WERI-Rb-1 (cell line): Measurements from ENCODE around the gene LOXL3.

Experiments
- DNase-seq: peaks from one replicate; pipeline ENCODE4 v3.0.0-alpha.2; 2020
- H3K27ac ChIP-seq: fragments of 250-450 bp; sonication (Bioruptor Pico); 2 replicates; pipeline ENCODE4 v1.5.1; 2020; ENCODE audit warnings: mild to moderate bottlenecking, moderate library complexity
- H3K27me3 ChIP-seq: fragments of 250-450 bp; sonication (Bioruptor Pico); 2 replicates; pipeline ENCODE4 v1.5.1; 2021; ENCODE audit warnings: mild to moderate bottlenecking, low read depth, moderate library complexity; ENCODE audit not compliant: insufficient read depth, severe bottlenecking
- H3K36me3 ChIP-seq: fragments of 250-450 bp; sonication (Bioruptor Pico); 2 replicates; pipeline ENCODE4 v1.5.1; 2020; ENCODE audit warnings: mild to moderate bottlenecking, moderate library complexity
- H3K4me3 ChIP-seq: 2 replicates; pipeline ENCODE4 v1.5.1; 2011; ENCODE audit warnings: low read depth, mild to moderate bottlenecking, control low read depth, low read length
- H3K9me3 ChIP-seq: fragments of 250-450 bp; sonication (Bioruptor Pico); 2 replicates; pipeline ENCODE4 v1.5.1; 2021; ENCODE audit warnings: mild to moderate bottlenecking, moderate library complexity; ENCODE audit not compliant: severe bottlenecking
- TF ChIP-seq, protein P1 (sequence below): IDR thresholded peaks from 2 replicates; pipeline ENCODE4 v1.5.1; 2011; ENCODE audit warnings: low read depth, mild to moderate bottlenecking, control low read depth, inconsistent platforms, low read length

The LOXL3 gene

DNA sequence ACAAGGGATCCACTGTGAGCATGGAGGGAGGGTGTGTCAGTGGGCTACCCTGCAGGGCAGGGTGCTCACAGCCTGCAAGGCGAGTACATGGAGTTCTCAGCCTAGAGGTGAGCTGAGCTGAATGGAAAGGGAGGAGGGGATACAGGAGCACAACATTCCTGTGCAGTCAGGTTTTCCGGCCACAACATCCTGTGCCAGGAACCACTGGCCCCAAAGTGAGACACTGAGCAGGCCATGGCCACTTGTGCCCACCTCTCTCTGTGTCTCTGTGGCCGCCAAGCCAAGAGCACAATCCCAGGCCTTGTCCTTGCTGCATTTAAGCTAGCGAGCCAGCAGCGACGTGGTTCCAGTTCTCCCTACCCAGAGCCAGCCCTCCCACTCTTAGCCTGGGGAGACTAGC, 6.8 kb upstream of the LOXL3 start:
- no peaks in the 10 kb centered on the region for H3K27me3 ChIP-seq
- no peak for DNase-seq

GRCh38 chr2:74559912-74560311, 6.2 kb upstream of the LOXL3 start:
- DNase-seq: no peak
- Histone ChIP-seq H3K27me3 (no peaks in the 10 kb centered on the region), H3K27ac (no peak overlapping the region), H3K4me3 (no peak overlapping the region), H3K9me3 (no peaks in the 10 kb centered on the region), H3K36me3 (peaks cover 7% of the 10 kb centered on the region; the same call in 1 of the 2 replicates)
- TF ChIP-seq, protein P1, sequence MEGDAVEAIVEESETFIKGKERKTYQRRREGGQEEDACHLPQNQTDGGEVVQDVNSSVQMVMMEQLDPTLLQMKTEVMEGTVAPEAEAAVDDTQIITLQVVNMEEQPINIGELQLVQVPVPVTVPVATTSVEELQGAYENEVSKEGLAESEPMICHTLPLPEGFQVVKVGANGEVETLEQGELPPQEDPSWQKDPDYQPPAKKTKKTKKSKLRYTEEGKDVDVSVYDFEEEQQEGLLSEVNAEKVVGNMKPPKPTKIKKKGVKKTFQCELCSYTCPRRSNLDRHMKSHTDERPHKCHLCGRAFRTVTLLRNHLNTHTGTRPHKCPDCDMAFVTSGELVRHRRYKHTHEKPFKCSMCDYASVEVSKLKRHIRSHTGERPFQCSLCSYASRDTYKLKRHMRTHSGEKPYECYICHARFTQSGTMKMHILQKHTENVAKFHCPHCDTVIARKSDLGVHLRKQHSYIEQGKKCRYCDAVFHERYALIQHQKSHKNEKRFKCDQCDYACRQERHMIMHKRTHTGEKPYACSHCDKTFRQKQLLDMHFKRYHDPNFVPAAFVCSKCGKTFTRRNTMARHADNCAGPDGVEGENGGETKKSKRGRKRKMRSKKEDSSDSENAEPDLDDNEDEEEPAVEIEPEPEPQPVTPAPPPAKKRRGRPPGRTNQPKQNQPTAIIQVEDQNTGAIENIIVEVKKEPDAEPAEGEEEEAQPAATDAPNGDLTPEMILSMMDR: no peak

More for the DNA sequence above, 6.8 kb upstream of the LOXL3 start:
- Histone ChIP-seq H3K9me3 (no peaks in the 10 kb centered on the region), H3K36me3 (peaks cover 7% of the 10 kb centered on the region; the same call in 1 of the 2 replicates), H3K27ac (no peak overlapping the region), H3K4me3 (no peak overlapping the region)
- TF ChIP-seq, protein P1: no peak

- Histone ChIP-seq H3K36me3 (peaks cover 7% of the 10 kb centered on the region; the same call in 1 of the 2 replicates), H3K27me3 (no peaks in the 10 kb centered on the region), H3K4me3 (no peak overlapping the region), H3K9me3 (no peaks in the 10 kb centered on the region), H3K27ac (no peak overlapping the region)
- DNase-seq: no peak
- TF ChIP-seq, protein P1: no peak
Observed at GRCh38 chr2:74558284-74559230, 4.8 kb upstream of the LOXL3 start.

DNA sequence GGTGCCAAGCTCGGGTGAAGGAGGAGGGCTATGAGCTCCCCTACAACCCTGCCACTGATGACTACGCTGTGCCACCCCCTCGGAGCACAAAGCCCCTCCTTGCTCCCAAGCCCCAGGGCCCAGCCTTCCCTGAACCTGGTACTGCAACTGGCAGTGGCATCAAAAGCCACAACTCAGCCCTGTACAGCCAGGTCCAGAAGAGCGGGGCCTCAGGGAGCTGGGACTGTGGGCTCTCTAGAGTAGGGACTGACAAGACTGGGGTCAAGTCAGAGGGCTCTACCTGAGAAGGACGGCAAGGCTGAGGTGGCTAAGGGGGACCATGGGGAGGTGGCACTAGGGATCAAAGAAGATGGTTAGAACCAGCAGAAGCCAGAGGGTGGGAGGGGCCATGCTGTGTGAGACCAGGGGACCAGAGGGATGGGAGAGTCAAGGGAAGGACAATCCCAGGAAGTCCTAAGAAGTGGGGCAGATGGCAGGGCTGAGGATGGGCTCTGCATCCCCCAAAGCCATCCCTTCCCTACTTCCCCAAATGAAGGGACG, 3.2 kb upstream of the LOXL3 start:
- TF ChIP-seq, protein P1: no peak

GRCh38 chr2:74556159-74556558, 2.4 kb upstream of the LOXL3 start:
- TF ChIP-seq, protein P1: no peak
- H3K27ac ChIP-seq: no peak overlapping the region
- no peak for DNase-seq
- H3K4me3 ChIP-seq: no peak overlapping the region
- no peaks in the 10 kb centered on the region for H3K27me3 ChIP-seq
- H3K9me3 ChIP-seq: no peaks in the 10 kb centered on the region
- peaks cover 9% of the 10 kb centered on the region; the same call in 1 of the 2 replicates for H3K36me3 ChIP-seq

More for the DNA sequence above, 3.2 kb upstream of the LOXL3 start:
- DNase-seq: no peak
- Histone ChIP-seq H3K4me3 (no peak overlapping the region), H3K36me3 (peaks cover 7% of the 10 kb centered on the region; the same call in 1 of the 2 replicates), H3K9me3 (no peaks in the 10 kb centered on the region), H3K27ac (no peak overlapping the region), H3K27me3 (no peaks in the 10 kb centered on the region)
